GM12878 (cell line): ENCODE results near the gene ERCC2.

Experiments
- EP300 ChIP-seq, 2 experiments: fragments of 150-350 bp in 1 of 2; IDR thresholded peaks; 2 replicates each; pipeline ENCODE4 v1.6.1; 2011 to 2012; ENCODE audit warnings: low read depth in 2 of 2, low read length in 2 of 2, borderline replicate concordance in 1 of 2, improper control_type of control experiment in 1 of 2, inconsistent platforms in 1 of 2; ENCODE audit not compliant: control insufficient read depth in 1 of 2
- ETV6 ChIP-seq, 2 experiments: fragments of 450-650 bp in 1 of 2; IDR thresholded peaks in 1 of 2; conservative IDR thresholded peaks in 1 of 2; 2 replicates each; pipeline ENCODE4 v1.6.1; 2014; ENCODE audit warnings: antibody characterized with exemption in 1 of 2, borderline replicate concordance in 1 of 2, low read depth in 1 of 2, mild to moderate bottlenecking in 1 of 2, moderate library complexity in 1 of 2
- POLR2AphosphoS5 ChIP-seq: IDR thresholded peaks from 2 replicates; pipeline ENCODE4 v1.6.1; 2011; ENCODE audit warnings: mild to moderate bottlenecking, low read length, inconsistent platforms
- TF ChIP-seq, protein P1 (sequence below): IDR thresholded peaks from 2 replicates; pipeline ENCODE4 v1.6.1; 2011; ENCODE audit warnings: low read depth, mild to moderate bottlenecking, low read length, moderate library complexity, borderline replicate concordance; ENCODE audit errors: extremely low read depth
- TF ChIP-seq, protein P2 (sequence below), 3 experiments: IDR thresholded peaks in 2 of 3; conservative IDR thresholded peaks in 1 of 3; 2 replicates each; pipeline ENCODE4 v1.5.1; 2011; ENCODE audit warnings: low read depth in 3 of 3, low read length in 3 of 3, mild to moderate bottlenecking in 3 of 3, control low read depth in 2 of 3, moderate library complexity in 2 of 3, inconsistent platforms in 1 of 3, mixed read lengths in 1 of 3; ENCODE audit not compliant: control insufficient read depth in 2 of 3, insufficient read depth in 1 of 3; ENCODE audit errors: extremely low read depth in 1 of 3
- TF ChIP-seq, protein P3 (sequence below): IDR thresholded peaks from 2 replicates; pipeline ENCODE4 v1.6.1; 2011; ENCODE audit warnings: mild to moderate bottlenecking, low read depth, low read length, moderate library complexity; ENCODE audit not compliant: insufficient replicate concordance

DNA sequence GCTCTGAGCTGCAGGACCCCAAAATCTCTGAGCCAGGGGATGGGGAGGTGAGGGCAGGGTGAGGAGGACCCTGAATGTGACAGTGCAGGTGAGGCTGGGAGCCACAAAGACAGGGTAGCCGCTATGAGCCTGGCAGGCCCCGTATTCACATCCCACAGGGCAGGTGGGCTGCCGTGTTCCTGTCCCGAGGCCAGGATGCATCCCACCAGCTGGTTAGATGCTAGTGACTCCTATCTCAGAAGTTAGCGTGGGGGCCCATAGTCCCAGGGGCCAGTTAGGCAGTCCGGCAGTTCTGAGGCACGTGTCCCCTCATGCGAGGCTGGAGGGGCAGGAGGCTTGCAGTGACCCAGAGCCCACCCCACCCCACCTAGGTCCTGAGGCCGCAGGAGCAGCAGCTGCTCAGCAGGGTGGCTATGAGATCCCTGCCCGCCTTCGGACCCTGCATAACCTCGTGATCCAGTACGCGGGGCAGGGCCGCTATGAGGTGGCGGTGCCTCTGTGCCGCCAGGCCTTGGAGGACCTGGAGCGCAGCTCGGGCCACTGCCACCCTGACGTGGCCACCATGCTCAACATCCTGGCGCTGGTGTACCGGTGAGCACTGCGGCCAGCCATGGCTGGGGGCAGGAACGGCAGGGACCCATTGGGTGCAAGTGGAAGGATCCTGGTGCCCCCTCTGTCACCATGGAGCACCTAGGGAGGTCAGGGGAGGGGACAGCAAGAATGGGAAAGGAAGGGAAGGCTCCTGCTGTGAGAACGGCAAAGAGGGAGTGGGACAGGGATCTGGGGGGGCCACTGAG lies 22.6 kb downstream of the ERCC2 start:
- no peak for TF ChIP-seq ETV6 (conservative IDR thresholded peaks at IDR 0.05 in 1 of 2, IDR thresholded peaks at IDR 0.05 in 1 of 2; ENCODE audit: borderline replicate concordance in 1 of 2, low read depth in 1 of 2)
- TF ChIP-seq, protein P1, sequence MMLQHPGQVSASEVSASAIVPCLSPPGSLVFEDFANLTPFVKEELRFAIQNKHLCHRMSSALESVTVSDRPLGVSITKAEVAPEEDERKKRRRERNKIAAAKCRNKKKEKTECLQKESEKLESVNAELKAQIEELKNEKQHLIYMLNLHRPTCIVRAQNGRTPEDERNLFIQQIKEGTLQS = no peak
- no peak for TF ChIP-seq POLR2AphosphoS5
- TF ChIP-seq, protein P2, sequence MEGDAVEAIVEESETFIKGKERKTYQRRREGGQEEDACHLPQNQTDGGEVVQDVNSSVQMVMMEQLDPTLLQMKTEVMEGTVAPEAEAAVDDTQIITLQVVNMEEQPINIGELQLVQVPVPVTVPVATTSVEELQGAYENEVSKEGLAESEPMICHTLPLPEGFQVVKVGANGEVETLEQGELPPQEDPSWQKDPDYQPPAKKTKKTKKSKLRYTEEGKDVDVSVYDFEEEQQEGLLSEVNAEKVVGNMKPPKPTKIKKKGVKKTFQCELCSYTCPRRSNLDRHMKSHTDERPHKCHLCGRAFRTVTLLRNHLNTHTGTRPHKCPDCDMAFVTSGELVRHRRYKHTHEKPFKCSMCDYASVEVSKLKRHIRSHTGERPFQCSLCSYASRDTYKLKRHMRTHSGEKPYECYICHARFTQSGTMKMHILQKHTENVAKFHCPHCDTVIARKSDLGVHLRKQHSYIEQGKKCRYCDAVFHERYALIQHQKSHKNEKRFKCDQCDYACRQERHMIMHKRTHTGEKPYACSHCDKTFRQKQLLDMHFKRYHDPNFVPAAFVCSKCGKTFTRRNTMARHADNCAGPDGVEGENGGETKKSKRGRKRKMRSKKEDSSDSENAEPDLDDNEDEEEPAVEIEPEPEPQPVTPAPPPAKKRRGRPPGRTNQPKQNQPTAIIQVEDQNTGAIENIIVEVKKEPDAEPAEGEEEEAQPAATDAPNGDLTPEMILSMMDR (IDR thresholded peaks at IDR 0.05 in 2 of 3, conservative IDR thresholded peaks at IDR 0.05 in 1 of 3; ENCODE audit: control insufficient read depth in 2 of 3, extremely low read depth in 1 of 3, insufficient read depth in 1 of 3, low read depth in 3 of 3, low read length in 3 of 3) = no peak
- no peak for TF ChIP-seq EP300 (IDR thresholded peaks at IDR 0.05; ENCODE audit: borderline replicate concordance in 1 of 2, control insufficient read depth in 1 of 2, low read depth in 2 of 2, low read length in 2 of 2)
- TF ChIP-seq, protein P3, sequence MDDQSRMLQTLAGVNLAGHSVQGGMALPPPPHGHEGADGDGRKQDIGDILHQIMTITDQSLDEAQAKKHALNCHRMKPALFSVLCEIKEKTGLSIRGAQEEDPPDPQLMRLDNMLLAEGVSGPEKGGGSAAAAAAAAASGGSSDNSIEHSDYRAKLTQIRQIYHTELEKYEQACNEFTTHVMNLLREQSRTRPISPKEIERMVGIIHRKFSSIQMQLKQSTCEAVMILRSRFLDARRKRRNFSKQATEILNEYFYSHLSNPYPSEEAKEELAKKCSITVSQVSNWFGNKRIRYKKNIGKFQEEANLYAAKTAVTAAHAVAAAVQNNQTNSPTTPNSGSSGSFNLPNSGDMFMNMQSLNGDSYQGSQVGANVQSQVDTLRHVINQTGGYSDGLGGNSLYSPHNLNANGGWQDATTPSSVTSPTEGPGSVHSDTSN = no peak
